Naive thymus-derived CD4-positive, alpha-beta T cell (primary cell): ENCODE results near the gene PRSS27. TPM values are rescaled to one million over a fixed set of nuclear protein-coding genes. Genes with fewer than 3 reads are reported as not detected.

Experiments used
- ATAC-seq: fragments of 150-1000 bp; cut with Tn5 transposase; 2 replicates; pipeline ENCODE4 v1.10.0; 2021; ENCODE audit warnings: mild to moderate bottlenecking, moderate library complexity
- CTCF ChIA-PET: fragments of 350-600 bp; sonication (Branson Sonifier 250); formaldehyde crosslinking; loops from one replicate; lab custom pipeline; 2021; ENCODE audit warnings: antibody characterized with exemption; lab: Charles Lee
- POLR2A ChIA-PET: fragments of 350-600 bp; sonication (Branson Sonifier 250); formaldehyde crosslinking; loops from one replicate; lab custom pipeline; 2021; ENCODE audit warnings: antibody characterized with exemption, inconsistent platforms; lab: Charles Lee
- DNase-seq, 9 donors: peaks; one replicate each; pipeline versions ENCODE4 v3.0.0 to v3.0.0-alpha.2; 2020 to 2022; ENCODE audit warnings: mixed read lengths in 1 of 9
- H3K27ac ChIP-seq: one replicate; pipeline ENCODE4 v1.7.0; 2013; ENCODE audit warnings: mild to moderate bottlenecking, low read depth, low read length, moderate library complexity
- H3K27me3 ChIP-seq, 2 donors: one replicate each; pipeline ENCODE4 v1.7.0; 2013; ENCODE audit warnings: low read length in 2 of 2, mild to moderate bottlenecking in 2 of 2, moderate library complexity in 2 of 2; ENCODE audit not compliant: control insufficient read depth in 2 of 2, insufficient read depth in 2 of 2
- H3K36me3 ChIP-seq, 3 experiments: 1 replicate in 2 of 3; 2 replicates in 1 of 3; pipeline ENCODE4 v1.7.0; 2013; ENCODE audit warnings: low read length in 3 of 3, mild to moderate bottlenecking in 3 of 3, moderate library complexity in 1 of 3; ENCODE audit not compliant: insufficient read depth in 3 of 3, control insufficient read depth in 2 of 3
- H3K4me1 ChIP-seq, 2 donors: one replicate each; pipeline ENCODE4 v1.7.0; 2013; ENCODE audit warnings: low read length in 2 of 2, mild to moderate bottlenecking in 2 of 2, moderate library complexity in 1 of 2; ENCODE audit not compliant: control insufficient read depth in 2 of 2, insufficient read depth in 2 of 2
- H3K4me3 ChIP-seq: 2 replicates; pipeline ENCODE4 v1.7.0; 2013; ENCODE audit warnings: mild to moderate bottlenecking, low read length
- H3K9me3 ChIP-seq, 3 experiments: 1 replicate in 2 of 3; 2 replicates in 1 of 3; pipeline ENCODE4 v1.7.0; 2013; ENCODE audit warnings: low read length in 3 of 3; ENCODE audit not compliant: control insufficient read depth in 2 of 3
- H3K27ac Mint-ChIP-seq, 9 donors: one replicate each; pipeline ENCODE4 v1.8.0; 2020 to 2022; ENCODE audit warnings: mixed read lengths in 9 of 9, mild to moderate bottlenecking in 8 of 9, moderate library complexity in 5 of 9, inconsistent platforms in 2 of 9
- H3K27me3 Mint-ChIP-seq, 5 donors: one replicate each; pipeline ENCODE4 v1.8.0; 2021 to 2022; ENCODE audit warnings: mixed read lengths in 5 of 5, mild to moderate bottlenecking in 1 of 5
- H3K36me3 Mint-ChIP-seq, 5 donors: one replicate each; pipeline ENCODE4 v1.8.0; 2020 to 2022; ENCODE audit warnings: mixed read lengths in 5 of 5, mild to moderate bottlenecking in 3 of 5, inconsistent platforms in 1 of 5
- H3K4me1 Mint-ChIP-seq, 7 donors: one replicate each; pipeline ENCODE4 v1.8.0; 2020 to 2022; ENCODE audit warnings: mixed read lengths in 7 of 7, mild to moderate bottlenecking in 3 of 7, inconsistent platforms in 1 of 7
- H3K4me3 Mint-ChIP-seq, 10 donors: one replicate each; pipeline ENCODE4 v1.8.0; 2020 to 2022; ENCODE audit warnings: mild to moderate bottlenecking in 10 of 10, mixed read lengths in 10 of 10, moderate library complexity in 6 of 10, inconsistent platforms in 2 of 10
- H3K9me3 Mint-ChIP-seq, 11 donors: one replicate each; pipeline ENCODE4 v1.8.0; 2020 to 2022; ENCODE audit warnings: mixed read lengths in 11 of 11, mild to moderate bottlenecking in 4 of 11, inconsistent platforms in 1 of 11, moderate library complexity in 1 of 11
- intact Hi-C, 2 donors: fragments of 100-400 bp; cut with micrococcal nuclease; formaldehyde crosslinking; loops; one replicate each; pipeline ENCODE4 v1.15.1; 2023
- polyA plus RNA-seq, 2 donors: library from polyadenylated mRNA; unstranded; fragments of 300-500 nt; fragmentation: Illumina TruSeq; gene quantifications; one replicate each; pipeline ENCODE4 v1.2.3, GENCODE V29; 2021
- total RNA-seq, 6 experiments: library from RNA in 5 of 6; stranded (reverse) in 5 of 6; gene quantifications; 1 replicate in 5 of 6; 2 replicates in 1 of 6; pipeline ENCODE4 v1.2.3 and lab custom pipeline; 2021 to 2026

Gene PRSS27
- total and polyA plus RNA-seq, 7 experiments from 2014 or later = 0.32 to 1.6 (median 0.72) TPM; not detected in 1

DNA sequence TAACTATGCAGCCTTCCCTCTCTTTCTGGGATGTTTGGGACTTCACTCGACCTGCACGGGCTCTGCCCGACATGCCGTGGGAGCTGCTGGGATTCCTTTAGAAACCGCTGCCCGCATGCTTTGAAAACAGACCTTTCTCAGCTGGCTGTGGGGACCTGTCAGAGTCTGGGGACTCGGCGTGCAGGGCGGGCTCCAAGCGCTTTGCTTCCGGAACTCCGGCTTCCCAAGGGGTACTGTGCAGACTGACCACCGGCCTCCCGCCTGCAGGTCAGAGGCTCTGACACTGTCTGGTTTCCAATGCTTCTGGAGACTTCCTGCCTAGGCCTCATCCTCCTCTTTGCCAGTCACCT, 11.8 kb downstream of the PRSS27 start:
- Histone ChIP-seq H3K9me3 (no peaks in the 10 kb centered on the region), H3K27ac (no peak overlapping the region), H3K4me1 (no peaks in the 10 kb centered on the region), H3K4me3 (no peak overlapping the region), H3K36me3 (peaks cover 0 to 59% (median 2%) of the 10 kb centered on the region in 3 experiments), H3K27me3 (no peaks in the 10 kb centered on the region)
- Mint-ChIP-seq H3K36me3 (peaks cover 0 to 9% (median 1%) of the 10 kb centered on the region in 5 donors), H3K27me3 (no peaks in the 10 kb centered on the region), H3K4me1 (peaks cover 0 to 6% (median 0%) of the 10 kb centered on the region in 7 donors), H3K4me3 (no peak overlapping the region), H3K9me3 (no peaks in the 10 kb centered on the region), H3K27ac (no peak overlapping the region)
- intact Hi-C loops = no loop called here
- CTCF ChIA-PET = no interaction called here
- no peak for ATAC-seq
- no peak for DNase-seq
- POLR2A ChIA-PET = no interaction called here

GRCh38 chr16:2707368-2708289, 12.4 kb downstream of the PRSS27 start:
- H3K4me3 Mint-ChIP-seq = no peak overlapping the region
- H3K36me3 ChIP-seq = peaks cover 0 to 66% (median 2%) of the 10 kb centered on the region in 3 experiments
- H3K9me3 Mint-ChIP-seq = no peaks in the 10 kb centered on the region
- H3K4me1 Mint-ChIP-seq = peaks cover 0 to 6% (median 0%) of the 10 kb centered on the region in 7 donors
- H3K4me3 ChIP-seq = no peak overlapping the region
- H3K36me3 Mint-ChIP-seq = peaks cover 0 to 9% (median 1%) of the 10 kb centered on the region in 5 donors
- H3K27ac ChIP-seq = no peak overlapping the region
- H3K9me3 ChIP-seq = no peaks in the 10 kb centered on the region
- ChIA-PET POLR2A (interaction anchor here (0.7 kb wide), 1 partner anchor 104 kb away, joined by 3 read pairs; no protein-coding TSS in a partner anchor), CTCF (no interaction called here)
- no peak overlapping the region for H3K27ac Mint-ChIP-seq
- DNase-seq (peak in 1 of 9 donors; percentile 5), ATAC-seq (no peak)
- intact Hi-C loops = no loop called here
- H3K27me3 ChIP-seq = no peaks in the 10 kb centered on the region
- H3K27me3 Mint-ChIP-seq = no peaks in the 10 kb centered on the region
- no peaks in the 10 kb centered on the region for H3K4me1 ChIP-seq

DNA sequence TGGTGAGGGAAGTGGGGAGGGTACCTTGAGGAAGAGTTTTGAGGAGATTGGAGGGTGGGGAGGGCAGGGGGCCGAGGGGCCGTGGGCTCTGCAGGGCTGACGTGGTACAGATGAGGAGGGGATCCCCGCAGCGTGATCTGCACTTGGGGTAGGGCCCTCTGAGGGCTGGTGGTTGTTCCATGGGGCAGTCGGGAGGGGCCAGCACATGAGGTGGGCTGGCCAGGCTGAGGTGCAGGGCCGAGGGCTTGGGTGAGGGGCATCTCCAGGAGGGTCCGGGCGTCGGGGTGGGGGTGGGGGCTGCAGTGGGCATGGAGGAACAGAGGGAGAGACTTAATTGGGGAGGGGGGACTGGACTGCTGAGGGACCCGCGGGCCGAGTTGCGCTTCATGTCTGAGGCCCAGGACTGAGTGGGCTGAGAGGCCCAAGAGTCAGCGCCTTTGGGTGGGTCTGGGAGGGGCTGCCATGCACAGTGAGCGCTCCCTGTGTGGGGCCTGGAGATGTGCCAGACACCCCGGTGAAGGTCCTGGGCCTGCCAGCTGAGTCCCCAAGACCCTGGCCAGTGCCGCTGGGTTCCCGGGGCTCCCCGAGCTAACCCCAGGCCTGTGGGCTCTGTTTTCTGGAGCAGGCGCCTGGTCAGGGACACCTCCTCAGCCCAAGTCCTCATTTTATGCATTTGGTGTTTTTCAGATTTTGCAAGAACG, 13.3 kb downstream of the PRSS27 start:
- H3K27ac Mint-ChIP-seq = peak overlapping the region in 1 of 9 donors; percentile 25
- intact Hi-C loops = no loop called here
- H3K9me3 Mint-ChIP-seq = no peaks in the 10 kb centered on the region
- CTCF ChIA-PET = no interaction called here
- peaks cover 0 to 9% (median 1%) of the 10 kb centered on the region in 5 donors for H3K36me3 Mint-ChIP-seq
- ATAC-seq (no peak), DNase-seq (peak in 1 of 9 donors; percentile 6)
- POLR2A ChIA-PET = interaction anchor here (0.7 kb wide), 1 partner anchor 103 kb away, joined by 3 read pairs; no protein-coding TSS in a partner anchor
- H3K4me3 Mint-ChIP-seq = no peak overlapping the region
- Histone ChIP-seq H3K9me3 (no peaks in the 10 kb centered on the region), H3K4me3 (no peak overlapping the region), H3K27me3 (no peaks in the 10 kb centered on the region), H3K4me1 (no peaks in the 10 kb centered on the region), H3K36me3 (peaks cover 0 to 74% (median 2%) of the 10 kb centered on the region in 3 experiments), H3K27ac (no peak overlapping the region)
- peaks cover 0 to 6% (median 0%) of the 10 kb centered on the region in 7 donors for H3K4me1 Mint-ChIP-seq
- H3K27me3 Mint-ChIP-seq = no peaks in the 10 kb centered on the region

GRCh38 chr16:2706085-2706484, 13.9 kb downstream of the PRSS27 start:
- H3K4me1 Mint-ChIP-seq = peaks cover 0 to 4% (median 0%) of the 10 kb centered on the region in 7 donors
- no peaks in the 10 kb centered on the region for H3K9me3 Mint-ChIP-seq

DNA sequence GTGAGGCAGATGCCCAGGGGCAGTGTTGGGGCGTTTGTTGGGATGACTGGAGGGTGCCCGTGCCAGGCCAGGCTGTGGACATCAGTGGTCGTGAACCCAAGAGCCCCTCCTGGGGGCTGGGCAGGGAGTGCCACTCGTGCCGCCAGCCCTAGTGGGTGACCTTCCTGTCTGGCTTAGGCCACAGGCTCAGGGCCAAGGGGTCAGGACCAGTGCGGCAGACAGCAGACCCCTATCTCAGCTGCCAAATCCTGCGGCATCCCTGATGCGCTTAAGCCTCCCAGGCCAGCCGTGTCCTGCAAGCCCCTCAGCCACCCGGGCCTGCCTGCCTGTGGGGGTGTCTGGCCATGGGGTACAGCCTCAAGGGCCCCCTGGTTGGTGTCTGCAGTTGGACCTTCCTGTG, 14.7 kb downstream of the PRSS27 start:
- POLR2A ChIA-PET = no interaction called here
- Histone ChIP-seq H3K9me3 (no peaks in the 10 kb centered on the region), H3K27me3 (no peaks in the 10 kb centered on the region), H3K4me1 (no peaks in the 10 kb centered on the region), H3K36me3 (peaks cover 0 to 88% (median 2%) of the 10 kb centered on the region in 3 experiments), H3K4me3 (no peak overlapping the region), H3K27ac (no peak overlapping the region)
- Mint-ChIP-seq H3K9me3 (no peaks in the 10 kb centered on the region), H3K27ac (no peak overlapping the region), H3K27me3 (no peaks in the 10 kb centered on the region), H3K36me3 (peaks cover 0 to 9% (median 1%) of the 10 kb centered on the region in 5 donors), H3K4me3 (no peak overlapping the region), H3K4me1 (no peaks in the 10 kb centered on the region)
- DNase-seq = no peak
- no peak for ATAC-seq
- intact Hi-C loops = no loop called here
- CTCF ChIA-PET = no interaction called here

More at GRCh38 chr16:2706085-2706484, 13.9 kb downstream of the PRSS27 start:
- intact Hi-C loops = no loop called here
- H3K36me3 ChIP-seq = peaks cover 0 to 81% (median 2%) of the 10 kb centered on the region in 3 experiments
- no peak for ATAC-seq
- no peak overlapping the region for H3K4me3 Mint-ChIP-seq
- no peaks in the 10 kb centered on the region for H3K4me1 ChIP-seq
- POLR2A ChIA-PET = no interaction called here
- no peak overlapping the region for H3K4me3 ChIP-seq
- peaks cover 0 to 9% (median 1%) of the 10 kb centered on the region in 5 donors for H3K36me3 Mint-ChIP-seq
- H3K27ac ChIP-seq = no peak overlapping the region
- H3K27me3 ChIP-seq = no peaks in the 10 kb centered on the region
- CTCF ChIA-PET = no interaction called here
- DNase-seq = peak in 1 of 9 donors; percentile 4
- H3K9me3 ChIP-seq = no peaks in the 10 kb centered on the region
- no peak overlapping the region for H3K27ac Mint-ChIP-seq
- H3K27me3 Mint-ChIP-seq = no peaks in the 10 kb centered on the region

GRCh38 chr16:2704983-2705275, 15.1 kb downstream of the PRSS27 start:
- ATAC-seq (no peak), DNase-seq (no peak)
- Histone ChIP-seq H3K4me3 (no peak overlapping the region), H3K4me1 (no peaks in the 10 kb centered on the region), H3K27ac (no peak overlapping the region), H3K27me3 (no peaks in the 10 kb centered on the region), H3K9me3 (no peaks in the 10 kb centered on the region), H3K36me3 (peaks cover 0 to 93% (median 4%) of the 10 kb centered on the region in 3 experiments)
- ChIA-PET POLR2A (no interaction called here), CTCF (no interaction called here)
- intact Hi-C loops = no loop called here
- Mint-ChIP-seq H3K9me3 (no peaks in the 10 kb centered on the region), H3K36me3 (peaks cover 0 to 9% (median 1%) of the 10 kb centered on the region in 5 donors), H3K4me1 (no peaks in the 10 kb centered on the region), H3K4me3 (no peak overlapping the region), H3K27ac (no peak overlapping the region), H3K27me3 (no peaks in the 10 kb centered on the region)
